Adrenal gland (tissue), 5 donors: ENCODE results near the gene S100A9.

Source experiments
- POLR2A ChIP-seq, 2 donors: fragments of 450-650 bp; IDR thresholded peaks; one replicate each; pipeline ENCODE4 v1.6.1; 2017; ENCODE audit warnings: antibody characterized with exemption in 2 of 2, mild to moderate bottlenecking in 2 of 2, moderate library complexity in 1 of 2
- TF ChIP-seq, protein P1 (sequence below), 6 experiments: fragments of 450-650 bp in 4 of 6; fragments of 200-600 bp in 2 of 6; sonication (generic) in 1 of 6; IDR thresholded peaks; 1 replicate in 5 of 6; 2 replicates in 1 of 6; pipeline versions ENCODE4 v1.5.1 to v1.8.0; 2016 to 2021; ENCODE audit warnings: antibody characterized with exemption in 6 of 6, mild to moderate bottlenecking in 2 of 6, moderate library complexity in 1 of 6
- donor health status: DM: no; HTN: no; CAD: no.

DNA sequence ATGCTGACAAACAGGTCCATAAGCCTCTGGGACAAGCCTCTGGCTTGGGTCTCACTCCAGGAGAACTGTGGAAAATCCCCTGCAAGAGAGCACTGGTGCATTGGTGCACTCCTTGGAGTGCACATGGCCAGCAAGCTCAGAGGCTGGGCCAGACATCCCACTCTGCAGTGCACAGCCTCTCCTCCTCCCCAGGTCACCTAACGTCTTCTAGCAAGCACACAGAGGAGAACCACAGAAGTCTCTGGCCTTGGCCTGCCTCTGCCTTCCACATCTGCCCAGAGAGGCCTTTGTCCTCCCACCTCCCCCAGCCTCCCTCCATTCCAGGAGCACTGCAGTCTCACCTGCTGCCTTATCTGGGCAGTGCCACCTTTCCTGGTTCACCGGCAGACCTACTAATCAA lies 49.1 kb upstream of the S100A9 start:
- no peak for TF ChIP-seq POLR2A (IDR thresholded peaks at IDR 0.05)
- TF ChIP-seq, protein P1, sequence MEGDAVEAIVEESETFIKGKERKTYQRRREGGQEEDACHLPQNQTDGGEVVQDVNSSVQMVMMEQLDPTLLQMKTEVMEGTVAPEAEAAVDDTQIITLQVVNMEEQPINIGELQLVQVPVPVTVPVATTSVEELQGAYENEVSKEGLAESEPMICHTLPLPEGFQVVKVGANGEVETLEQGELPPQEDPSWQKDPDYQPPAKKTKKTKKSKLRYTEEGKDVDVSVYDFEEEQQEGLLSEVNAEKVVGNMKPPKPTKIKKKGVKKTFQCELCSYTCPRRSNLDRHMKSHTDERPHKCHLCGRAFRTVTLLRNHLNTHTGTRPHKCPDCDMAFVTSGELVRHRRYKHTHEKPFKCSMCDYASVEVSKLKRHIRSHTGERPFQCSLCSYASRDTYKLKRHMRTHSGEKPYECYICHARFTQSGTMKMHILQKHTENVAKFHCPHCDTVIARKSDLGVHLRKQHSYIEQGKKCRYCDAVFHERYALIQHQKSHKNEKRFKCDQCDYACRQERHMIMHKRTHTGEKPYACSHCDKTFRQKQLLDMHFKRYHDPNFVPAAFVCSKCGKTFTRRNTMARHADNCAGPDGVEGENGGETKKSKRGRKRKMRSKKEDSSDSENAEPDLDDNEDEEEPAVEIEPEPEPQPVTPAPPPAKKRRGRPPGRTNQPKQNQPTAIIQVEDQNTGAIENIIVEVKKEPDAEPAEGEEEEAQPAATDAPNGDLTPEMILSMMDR (IDR thresholded peaks at IDR 0.05): no peak
